ENCODE results near the gene PPFIA1.

PPFIA1 gene

DNA sequence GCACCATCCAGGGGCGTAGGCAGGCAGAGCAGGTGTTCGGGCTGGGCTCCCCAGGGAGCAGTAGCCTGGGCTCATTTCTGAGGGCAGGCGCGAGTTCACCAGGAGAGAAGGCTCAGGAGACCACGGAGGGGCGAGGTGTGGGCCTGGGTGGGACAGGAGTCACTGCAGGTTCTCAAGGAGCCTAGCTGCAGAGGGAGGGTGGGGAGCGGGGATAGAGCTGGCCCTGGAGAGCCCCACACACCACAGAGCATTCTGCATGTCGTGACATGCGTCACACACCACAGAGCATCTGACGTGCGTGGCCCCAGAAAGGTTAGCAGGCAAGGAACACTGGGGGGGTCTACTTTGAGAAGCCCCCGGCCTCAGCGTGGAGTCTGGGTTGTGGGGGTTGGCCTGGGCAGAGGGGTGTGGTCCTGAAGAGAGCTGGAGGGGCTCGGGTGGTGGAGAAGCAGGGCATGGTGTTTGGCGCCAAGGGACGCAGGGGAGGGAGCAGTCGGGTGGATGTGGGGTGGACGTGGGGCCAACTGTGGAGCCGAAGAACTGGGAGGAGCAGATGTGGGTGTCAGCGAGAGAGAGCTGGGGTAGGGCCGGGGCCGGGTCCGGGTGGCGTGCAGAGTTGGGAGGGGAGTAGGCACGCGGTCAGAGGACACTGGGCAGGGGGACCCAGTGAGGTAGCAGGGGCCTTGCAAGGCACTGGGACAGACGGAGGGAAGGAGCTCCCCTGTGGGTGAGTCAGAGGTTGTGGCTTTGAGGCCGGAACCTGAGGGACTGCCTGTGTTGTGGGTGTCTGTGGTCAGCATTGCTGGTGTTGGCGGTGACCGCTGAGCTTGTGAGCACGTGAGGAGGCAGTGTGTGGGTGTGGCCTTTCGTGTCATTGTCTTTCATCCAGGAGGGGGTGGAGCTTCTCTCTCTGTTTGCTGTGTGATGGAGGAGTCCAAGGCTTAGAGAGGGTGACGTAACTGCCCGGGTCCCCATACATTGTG is 153.3 kb downstream of the PPFIA1 start:
- TF ChIP-seq, protein P1, sequence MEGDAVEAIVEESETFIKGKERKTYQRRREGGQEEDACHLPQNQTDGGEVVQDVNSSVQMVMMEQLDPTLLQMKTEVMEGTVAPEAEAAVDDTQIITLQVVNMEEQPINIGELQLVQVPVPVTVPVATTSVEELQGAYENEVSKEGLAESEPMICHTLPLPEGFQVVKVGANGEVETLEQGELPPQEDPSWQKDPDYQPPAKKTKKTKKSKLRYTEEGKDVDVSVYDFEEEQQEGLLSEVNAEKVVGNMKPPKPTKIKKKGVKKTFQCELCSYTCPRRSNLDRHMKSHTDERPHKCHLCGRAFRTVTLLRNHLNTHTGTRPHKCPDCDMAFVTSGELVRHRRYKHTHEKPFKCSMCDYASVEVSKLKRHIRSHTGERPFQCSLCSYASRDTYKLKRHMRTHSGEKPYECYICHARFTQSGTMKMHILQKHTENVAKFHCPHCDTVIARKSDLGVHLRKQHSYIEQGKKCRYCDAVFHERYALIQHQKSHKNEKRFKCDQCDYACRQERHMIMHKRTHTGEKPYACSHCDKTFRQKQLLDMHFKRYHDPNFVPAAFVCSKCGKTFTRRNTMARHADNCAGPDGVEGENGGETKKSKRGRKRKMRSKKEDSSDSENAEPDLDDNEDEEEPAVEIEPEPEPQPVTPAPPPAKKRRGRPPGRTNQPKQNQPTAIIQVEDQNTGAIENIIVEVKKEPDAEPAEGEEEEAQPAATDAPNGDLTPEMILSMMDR (IDR thresholded peaks at IDR 0.05; ENCODE audit: borderline replicate concordance, insufficient read depth, low read depth, low read length), result no peak
- H3K4me3 ChIP-seq (ENCODE audit: low read depth, low read length), result no peak overlapping the region

DNA sequence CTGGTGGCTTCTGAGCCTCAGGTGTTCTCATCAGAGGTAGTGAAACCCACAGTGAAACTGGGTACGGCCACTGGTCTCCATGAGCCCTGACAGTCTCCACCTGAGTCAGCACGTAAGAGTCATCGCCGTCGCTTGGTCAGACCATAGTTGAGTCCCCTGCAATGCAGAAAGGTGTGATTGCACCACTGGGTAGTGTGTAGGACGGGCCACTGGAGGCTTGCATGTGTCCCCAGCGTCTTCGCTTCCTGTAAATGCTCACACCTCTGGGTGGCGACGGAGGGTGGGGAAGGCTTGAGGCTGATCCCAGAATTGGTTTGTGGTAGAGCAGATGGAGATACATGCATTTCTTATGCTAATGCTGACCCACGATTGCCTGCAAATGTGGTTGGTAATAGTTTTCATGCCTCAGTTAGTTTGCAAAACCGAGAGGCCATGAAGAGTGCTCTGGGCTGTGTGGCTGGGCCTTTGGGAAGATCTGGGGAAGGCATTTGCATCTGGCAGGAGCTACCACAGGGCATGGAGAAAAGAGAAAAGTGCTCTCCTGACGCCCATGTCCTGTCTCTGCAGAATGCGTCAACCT is 154.4 kb downstream of the PPFIA1 start:
- TF ChIP-seq, protein P1 (IDR thresholded peaks at IDR 0.05; ENCODE audit: borderline replicate concordance, insufficient read depth, low read depth, low read length), result no peak

DNA sequence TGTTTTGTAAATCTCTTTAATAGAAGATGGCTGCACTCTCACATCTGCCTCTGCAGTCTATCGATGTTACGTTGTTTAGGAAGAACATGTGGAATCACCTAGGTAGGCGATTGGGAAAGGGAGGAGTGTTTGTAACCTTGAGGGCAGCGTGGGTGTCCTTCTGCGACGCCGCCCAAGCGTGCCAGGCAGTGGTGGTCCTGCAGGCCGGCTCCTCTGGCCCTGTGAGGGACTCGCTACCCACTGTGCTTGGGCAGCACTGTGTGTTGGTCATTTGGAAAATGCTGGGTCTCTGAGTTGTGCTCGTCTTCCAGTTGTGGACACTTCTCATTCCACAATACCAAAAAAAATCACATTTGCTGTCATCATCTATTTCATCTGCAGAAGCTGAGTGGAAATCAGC is 156.9 kb downstream of the PPFIA1 start:
- TF ChIP-seq, protein P1 (IDR thresholded peaks at IDR 0.05; ENCODE audit: borderline replicate concordance, insufficient read depth, low read depth, low read length), result no peak
- no peak overlapping the region for H3K4me3 ChIP-seq (ENCODE audit: low read depth, low read length)

More for the DNA sequence above, 154.4 kb downstream of the PPFIA1 start:
- H3K4me3 ChIP-seq (ENCODE audit: low read depth, low read length), result no peak overlapping the region

DNA sequence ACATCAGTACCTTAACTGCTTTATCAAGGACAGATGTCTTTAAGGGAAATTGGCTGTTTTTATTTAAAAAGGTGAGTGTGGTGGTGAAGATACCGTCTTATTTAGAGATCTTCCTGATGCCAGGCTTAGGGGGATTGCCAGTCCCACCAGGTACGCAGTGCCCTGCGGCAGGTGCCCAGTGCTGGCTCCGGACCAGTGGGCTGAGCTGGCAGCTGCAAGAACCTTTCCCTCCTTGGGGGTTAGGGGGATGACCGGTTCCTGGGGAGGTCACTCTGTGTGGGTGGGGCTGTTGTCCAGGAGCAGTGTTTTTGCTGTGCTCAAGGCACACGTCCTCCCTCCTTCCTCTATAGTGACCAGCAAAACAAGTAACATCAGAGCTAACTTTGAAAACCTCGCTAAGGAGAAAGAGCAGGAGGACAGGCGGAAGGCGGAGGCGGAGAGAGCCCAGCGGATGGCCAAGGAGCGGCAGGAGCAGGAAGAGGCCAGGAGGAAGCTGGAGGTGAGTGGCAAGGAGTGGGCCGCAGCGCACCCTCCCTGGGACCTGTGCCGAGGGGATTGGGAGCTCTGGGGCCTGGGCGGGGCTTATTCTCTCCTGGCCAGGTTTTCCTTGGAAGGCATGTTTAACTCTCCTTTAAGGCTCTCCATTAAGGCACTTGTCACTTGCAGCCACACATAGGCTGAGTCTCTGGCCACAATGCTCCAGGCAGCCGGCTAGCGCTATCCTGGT is 158.4 kb downstream of the PPFIA1 start:
- TF ChIP-seq, protein P1 (IDR thresholded peaks at IDR 0.05; ENCODE audit: borderline replicate concordance, insufficient read depth, low read depth, low read length), result no peak
- H3K4me3 ChIP-seq (ENCODE audit: low read depth, low read length), result no peak overlapping the region

DNA sequence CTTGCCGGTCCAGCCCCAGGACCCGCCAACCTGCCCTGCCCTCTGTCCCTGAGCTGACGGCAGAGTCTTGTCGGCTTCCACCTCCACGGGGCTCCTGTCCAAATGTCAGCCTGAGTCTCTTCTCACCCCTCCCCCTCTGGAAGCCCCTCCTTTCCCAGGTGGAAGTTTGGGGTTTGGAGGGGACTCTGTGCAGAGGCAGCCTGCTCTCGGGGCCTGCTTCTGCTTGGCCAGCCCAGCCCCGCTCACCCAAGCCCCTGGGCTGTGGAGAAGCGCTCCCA is 158.9 kb downstream of the PPFIA1 start:
- no peak overlapping the region for H3K4me3 ChIP-seq (ENCODE audit: low read depth, low read length)
- TF ChIP-seq, protein P1 (IDR thresholded peaks at IDR 0.05; ENCODE audit: borderline replicate concordance, insufficient read depth, low read depth, low read length), result no peak

DNA sequence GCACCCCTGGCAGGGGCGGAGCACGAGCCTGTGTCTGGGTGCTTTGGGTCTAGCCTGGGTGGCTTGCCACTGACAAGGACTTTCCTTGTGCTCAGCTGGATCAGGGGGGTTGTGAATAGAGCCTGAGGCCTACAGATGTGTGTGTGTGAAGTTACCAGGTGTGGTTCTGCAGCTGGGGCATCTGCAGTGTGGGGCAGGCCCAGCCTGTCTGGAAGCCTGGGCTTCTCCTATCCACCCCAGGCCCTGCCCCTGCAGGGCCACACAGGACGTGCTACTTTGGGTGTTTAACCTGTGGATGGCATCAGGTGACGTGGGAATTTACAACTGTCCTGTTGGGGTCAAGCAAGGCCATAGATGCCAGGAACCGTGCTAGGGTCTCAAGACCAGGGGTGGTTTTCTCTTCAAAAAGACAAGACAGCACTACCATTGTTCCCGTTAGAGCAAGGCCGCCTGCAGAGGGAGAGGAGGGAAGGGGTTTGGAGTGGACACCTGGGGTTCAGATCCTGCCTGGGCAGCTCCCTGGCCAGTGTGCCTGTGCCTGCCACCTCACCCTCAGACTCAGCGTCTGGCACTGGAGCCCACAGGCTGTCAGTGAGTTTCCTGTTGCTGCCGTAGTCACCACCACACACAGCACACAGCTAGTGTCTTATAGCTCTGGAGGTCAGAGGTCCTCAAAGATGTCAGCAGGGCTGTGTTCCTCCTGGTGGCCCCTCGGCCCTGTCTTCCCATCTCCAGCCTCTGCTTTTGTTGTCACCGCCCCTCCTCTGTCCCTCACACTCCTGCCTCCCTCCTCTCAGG is 159.4 kb downstream of the PPFIA1 start:
- H3K4me3 ChIP-seq (ENCODE audit: low read depth, low read length), result no peak overlapping the region
- TF ChIP-seq, protein P1 (IDR thresholded peaks at IDR 0.05; ENCODE audit: borderline replicate concordance, insufficient read depth, low read depth, low read length), result no peak
